Stimulated activated naive B cell treated with anti-CD40 and anti-IgM and Interleukin-4, amounts not matched to agents 10 μg/mL and 1 μg/mL and 100 μg/mL, for 72 hours (primary cell): ENCODE measurements around the gene UBE3B.
"Not testable (repeated sequence)": the region's sequence is repeated elsewhere in the genome, so short reads cannot be mapped to it uniquely, and the experiment has no call there.

Source experiments
- ATAC-seq, 2 donors: fragments of 150-1000 bp; cut with Tn5 transposase; replicated peaks; 2 replicates each; pipeline ENCODE4 v1.10.0; 2021; ENCODE audit warnings: moderate library complexity in 1 of 2
- DNase-seq: peaks from one replicate; pipeline ENCODE4 v3.0.0; 2021
- H3K27ac Mint-ChIP-seq: one replicate; pipeline ENCODE4 v1.8.0; 2022; ENCODE audit warnings: mild to moderate bottlenecking, mixed read lengths
- H3K27me3 Mint-ChIP-seq, 2 donors: one replicate each; pipeline ENCODE4 v1.8.0; 2022; ENCODE audit warnings: mixed read lengths in 2 of 2
- H3K36me3 Mint-ChIP-seq, 2 donors: one replicate each; pipeline ENCODE4 v1.8.0; 2022; ENCODE audit warnings: mixed read lengths in 2 of 2, mild to moderate bottlenecking in 1 of 2
- H3K4me1 Mint-ChIP-seq, 2 donors: one replicate each; pipeline ENCODE4 v1.8.0; 2022; ENCODE audit warnings: mixed read lengths in 2 of 2, mild to moderate bottlenecking in 1 of 2
- H3K4me3 Mint-ChIP-seq, 2 donors: one replicate each; pipeline ENCODE4 v1.8.0; 2022; ENCODE audit warnings: mild to moderate bottlenecking in 2 of 2, mixed read lengths in 2 of 2, moderate library complexity in 1 of 2
- H3K9me3 Mint-ChIP-seq, 2 donors: one replicate each; pipeline ENCODE4 v1.8.0; 2022; ENCODE audit warnings: mixed read lengths in 2 of 2, mild to moderate bottlenecking in 1 of 2

UBE3B gene

DNA sequence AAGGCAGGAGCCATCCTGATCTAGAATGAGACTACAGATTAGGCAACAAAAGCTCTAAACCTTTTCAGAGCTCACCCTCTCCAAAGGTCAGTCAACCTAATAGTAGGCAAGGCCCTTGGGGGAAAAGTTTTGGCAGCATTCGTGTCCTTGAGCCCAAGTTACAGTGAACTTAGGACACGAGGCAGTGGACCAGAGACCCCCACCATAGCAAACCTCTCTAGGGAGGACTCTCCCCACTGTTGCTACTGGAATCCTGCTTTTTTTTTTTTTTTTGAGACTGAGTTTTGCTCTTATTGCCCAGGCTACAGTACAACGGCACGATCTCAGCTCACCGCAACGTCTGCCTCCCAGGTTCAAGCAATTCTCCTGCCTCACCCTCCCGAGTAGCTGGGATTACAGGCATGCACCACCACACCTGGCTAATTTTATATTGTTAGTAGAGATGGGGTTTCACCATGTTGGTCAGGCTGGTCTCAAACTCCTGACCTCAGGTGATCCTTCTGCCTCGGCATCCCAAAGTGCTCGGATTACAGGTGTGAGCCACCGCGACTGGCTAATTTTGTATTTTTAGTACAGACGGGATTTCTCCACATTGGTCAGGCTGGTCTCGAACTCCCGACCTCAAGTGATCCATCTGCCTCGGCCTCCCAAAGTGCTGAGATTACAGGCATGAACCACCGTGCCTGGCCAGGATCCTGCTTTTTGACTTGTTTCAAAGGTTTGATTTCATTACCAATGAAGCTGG lies 3.7 kb upstream of the UBE3B start:
- H3K4me3 Mint-ChIP-seq, ATAC-seq, H3K27me3 Mint-ChIP-seq, H3K27ac Mint-ChIP-seq, DNase-seq, H3K9me3 Mint-ChIP-seq: not testable (repeated sequence)
- Mint-ChIP-seq H3K36me3 (peaks cover 12 to 13% of the 10 kb centered on the region in 2 donors), H3K4me1 (peaks cover 28 to 38% of the 10 kb centered on the region in 2 donors)

DNA sequence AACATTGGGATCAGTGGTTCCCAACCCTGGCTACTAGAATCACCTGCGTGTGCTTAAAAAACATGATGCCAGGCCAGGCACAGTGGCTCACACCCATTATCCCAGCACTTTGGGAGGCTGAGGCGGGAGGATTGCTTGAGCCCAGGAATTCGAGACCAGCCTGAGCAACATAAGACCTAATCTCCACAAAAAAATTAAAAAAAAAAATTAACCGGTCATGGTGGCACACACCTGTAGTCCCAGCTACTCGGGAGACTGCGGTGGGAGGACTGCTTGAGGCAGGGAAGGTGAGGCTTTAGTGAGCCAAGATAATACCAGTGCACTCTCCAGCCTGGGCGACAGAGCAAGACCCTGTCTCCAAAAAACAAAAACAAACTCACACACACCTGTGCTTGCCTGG lies 2.3 kb upstream of the UBE3B start:
- Mint-ChIP-seq H3K27ac (no peak overlapping the region), H3K4me3 (no peak overlapping the region), H3K9me3 (no peaks in the 10 kb centered on the region), H3K4me1 (peaks cover 27 to 46% of the 10 kb centered on the region in 2 donors), H3K36me3 (peaks cover 4 to 9% of the 10 kb centered on the region in 2 donors), H3K27me3 (no peaks in the 10 kb centered on the region)
- DNase-seq = no peak
- no peak for ATAC-seq

DNA sequence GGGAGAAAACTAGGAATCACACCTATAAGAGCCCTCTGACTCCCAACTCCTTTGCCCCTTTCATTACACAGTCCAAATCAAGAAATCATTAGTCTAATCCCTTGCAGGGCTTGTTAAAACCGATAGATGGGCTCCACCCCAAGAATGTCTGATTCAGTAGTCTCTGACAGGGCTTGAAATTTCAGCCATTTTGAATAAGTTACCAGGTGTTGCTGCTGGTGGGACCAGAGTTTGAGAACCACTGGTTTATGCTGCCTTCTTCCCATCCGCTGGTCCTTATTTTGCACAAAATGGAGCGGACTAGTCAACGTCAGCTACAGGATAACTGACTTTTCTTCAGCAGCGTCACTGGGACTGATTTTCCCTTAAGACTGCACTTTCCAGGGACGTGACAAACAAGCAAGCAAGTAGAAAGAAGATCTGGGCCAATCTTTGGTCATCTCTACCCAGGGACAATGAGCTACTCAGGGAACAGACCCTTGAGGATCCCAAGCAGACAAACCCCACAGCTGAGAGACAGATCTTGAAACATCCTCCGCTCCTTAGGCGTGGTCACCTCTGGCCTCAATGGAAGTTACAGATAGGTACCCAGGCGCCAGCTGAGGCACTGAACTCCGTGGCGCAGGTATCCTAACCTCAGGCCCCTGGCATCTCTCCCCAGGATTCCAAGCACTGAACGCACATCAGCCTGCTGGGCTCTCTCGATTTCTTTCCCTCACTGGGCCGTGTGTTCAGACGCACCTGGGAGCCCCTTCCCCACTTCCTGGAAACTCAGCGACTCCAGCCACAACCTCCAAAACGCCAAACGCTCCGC lies 1.2 kb upstream of the UBE3B start:
- Mint-ChIP-seq H3K4me3 (peak overlapping the region; percentile 99), H3K27me3 (no peaks in the 10 kb centered on the region), H3K36me3 (peaks cover 4% of the 10 kb centered on the region in 2 donors), H3K9me3 (no peaks in the 10 kb centered on the region), H3K4me1 (peaks cover 23 to 37% of the 10 kb centered on the region in 2 donors), H3K27ac (peak overlapping the region; percentile 98)
- DNase-seq = no peak
- no peak for ATAC-seq

DNA sequence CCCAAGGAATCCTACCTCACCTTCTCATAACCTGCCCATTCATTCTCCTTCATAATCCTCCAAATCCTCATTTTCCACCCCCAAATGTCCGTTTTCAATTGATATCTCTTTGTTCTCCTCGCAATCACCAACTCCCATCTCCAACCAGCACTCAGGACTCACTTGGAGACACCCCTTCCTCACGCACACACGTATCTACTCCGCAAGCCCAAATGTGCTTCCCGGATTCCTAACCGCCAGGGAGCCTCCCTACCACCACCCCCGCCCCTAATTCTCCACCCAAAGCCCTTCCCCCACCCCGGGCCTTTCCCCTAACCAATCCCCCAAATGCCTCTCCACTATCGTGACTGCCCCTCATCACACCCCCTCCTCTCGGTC lies 638 bp upstream of the UBE3B start:
- H3K4me1 Mint-ChIP-seq = peaks cover 23 to 37% of the 10 kb centered on the region in 2 donors
- H3K4me3 Mint-ChIP-seq = peak overlapping the region; percentile 99
- ATAC-seq (no peak), DNase-seq (no peak)
- H3K36me3 Mint-ChIP-seq = peaks cover 4% of the 10 kb centered on the region in 2 donors
- H3K27me3 Mint-ChIP-seq = no peaks in the 10 kb centered on the region
- no peaks in the 10 kb centered on the region for H3K9me3 Mint-ChIP-seq
- peak overlapping the region; percentile 98 for H3K27ac Mint-ChIP-seq

DNA sequence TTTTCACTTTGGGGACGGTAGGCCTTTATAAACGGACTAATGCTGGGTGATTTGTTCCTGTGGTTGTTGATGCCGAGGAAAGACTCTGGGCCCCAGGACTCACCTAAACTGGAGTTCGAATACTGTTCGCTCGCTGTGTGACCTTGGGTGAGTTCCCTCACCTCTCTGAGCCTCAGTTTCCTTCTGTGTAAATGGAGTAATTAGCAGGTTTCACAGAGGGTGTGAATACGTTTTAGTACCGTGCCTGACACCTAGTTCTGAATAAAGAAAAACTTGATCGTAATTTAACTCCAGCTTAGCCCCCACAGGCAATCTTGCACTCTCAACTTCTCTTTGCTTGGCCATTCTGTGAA lies 505 bp downstream of the UBE3B start:
- Mint-ChIP-seq H3K9me3 (no peaks in the 10 kb centered on the region), H3K4me1 (peaks cover 21 to 34% of the 10 kb centered on the region in 2 donors), H3K4me3 (peak overlapping the region; percentile 99), H3K27me3 (no peaks in the 10 kb centered on the region), H3K36me3 (peaks cover 2 to 4% of the 10 kb centered on the region in 2 donors), H3K27ac (peak overlapping the region; percentile 98)
- DNase-seq = no peak
- no peak for ATAC-seq

DNA sequence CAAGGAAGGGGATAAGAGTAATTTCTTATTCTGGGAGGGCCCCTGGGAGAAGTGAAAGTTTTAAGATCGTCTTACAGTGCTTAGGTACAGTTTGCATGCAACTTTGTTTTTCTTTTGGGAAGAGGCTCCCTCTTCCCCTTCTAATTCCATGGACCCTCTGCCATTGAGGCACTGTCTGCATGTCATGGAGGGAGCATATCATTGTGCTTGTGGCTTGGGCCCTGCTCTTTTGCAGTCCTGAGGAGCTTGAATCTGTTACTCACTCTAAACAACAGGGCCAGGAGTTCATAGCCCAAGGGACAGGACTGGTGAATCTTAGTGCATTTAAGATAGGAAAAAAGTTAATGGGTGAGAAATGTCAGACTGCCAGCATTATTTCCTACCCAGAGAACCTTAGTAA lies 2.3 kb downstream of the UBE3B start:
- DNase-seq (no peak), ATAC-seq (no peak)
- Mint-ChIP-seq H3K27ac (no peak overlapping the region), H3K4me1 (peaks cover 17 to 31% of the 10 kb centered on the region in 2 donors), H3K4me3 (no peak overlapping the region), H3K9me3 (no peaks in the 10 kb centered on the region), H3K36me3 (peaks cover 2 to 7% of the 10 kb centered on the region in 2 donors), H3K27me3 (no peaks in the 10 kb centered on the region)

DNA sequence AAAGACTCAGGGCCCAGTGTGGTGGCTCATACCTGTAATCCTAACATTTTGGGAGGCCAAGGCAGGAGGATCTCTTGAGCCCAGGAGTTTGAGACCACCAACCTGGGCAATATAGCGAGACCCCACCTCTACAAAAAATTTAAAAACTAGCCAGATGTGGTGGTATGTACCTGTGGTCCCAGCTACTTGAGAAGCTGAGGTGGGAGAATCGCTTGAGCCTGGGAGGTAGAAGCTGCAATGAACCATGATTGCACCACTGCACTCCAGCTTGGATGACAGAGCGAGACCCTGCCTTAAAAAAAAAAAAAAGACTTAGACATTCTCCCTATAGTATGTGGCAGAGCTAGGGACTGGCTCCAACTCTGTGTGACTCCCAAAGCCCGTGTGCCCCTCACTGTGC lies 2.9 kb downstream of the UBE3B start:
- ATAC-seq (no peak), DNase-seq (no peak)
- Mint-ChIP-seq H3K27me3 (no peaks in the 10 kb centered on the region), H3K4me3 (no peak overlapping the region), H3K36me3 (peaks cover 6 to 12% of the 10 kb centered on the region in 2 donors), H3K9me3 (no peaks in the 10 kb centered on the region), H3K27ac (no peak overlapping the region), H3K4me1 (peaks cover 17 to 28% of the 10 kb centered on the region in 2 donors)

DNA sequence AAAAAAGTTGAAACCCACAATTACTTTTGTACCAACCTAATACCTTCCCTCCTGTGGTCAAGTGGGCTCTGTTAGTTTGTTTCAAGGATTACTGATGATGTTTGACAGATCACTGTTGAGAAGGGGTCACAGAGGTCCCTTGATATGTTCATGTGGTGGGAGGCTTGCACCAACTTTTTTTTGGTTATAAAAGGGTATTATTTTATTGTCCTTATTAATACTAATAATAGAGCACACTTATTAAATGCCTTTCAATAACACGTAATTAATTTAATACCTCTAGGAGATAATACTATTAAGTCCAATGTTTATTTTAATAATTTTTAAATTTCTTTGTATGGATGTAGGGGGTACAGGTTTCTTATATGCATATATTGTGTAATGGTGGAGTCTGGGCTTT lies 4.4 kb downstream of the UBE3B start:
- Mint-ChIP-seq H3K36me3 (peaks cover 8 to 16% of the 10 kb centered on the region in 2 donors), H3K4me3 (no peak overlapping the region), H3K9me3 (no peaks in the 10 kb centered on the region), H3K27ac (no peak overlapping the region), H3K27me3 (no peaks in the 10 kb centered on the region), H3K4me1 (peaks cover 7 to 13% of the 10 kb centered on the region in 2 donors)
- DNase-seq (no peak), ATAC-seq (no peak)

DNA sequence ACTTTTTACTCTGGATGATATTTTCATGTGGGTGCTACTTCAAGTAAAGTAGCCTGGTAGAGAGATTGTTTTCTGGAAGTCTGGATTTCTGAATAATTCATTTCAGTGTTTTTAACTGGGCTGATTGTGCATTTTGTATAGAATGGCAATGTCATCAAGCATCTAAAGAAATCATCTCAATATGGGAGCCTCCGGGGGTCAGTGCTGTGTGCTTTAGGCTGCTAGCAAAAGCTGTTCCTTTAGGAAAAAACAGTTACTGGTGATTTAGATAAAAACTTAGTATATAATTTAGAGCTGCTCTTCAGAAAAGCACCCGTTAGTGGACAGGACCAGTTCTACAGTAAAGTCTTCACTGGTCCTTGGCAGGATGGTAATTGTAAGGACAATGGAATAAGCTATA lies 5.1 kb downstream of the UBE3B start:
- no peak for ATAC-seq
- H3K27me3 Mint-ChIP-seq = no peaks in the 10 kb centered on the region
- no peaks in the 10 kb centered on the region for H3K9me3 Mint-ChIP-seq
- H3K4me1 Mint-ChIP-seq = peaks cover 5 to 10% of the 10 kb centered on the region in 2 donors
- H3K27ac Mint-ChIP-seq = no peak overlapping the region
- DNase-seq = no peak
- no peak overlapping the region for H3K4me3 Mint-ChIP-seq
- peaks cover 11 to 18% of the 10 kb centered on the region in 2 donors for H3K36me3 Mint-ChIP-seq

DNA sequence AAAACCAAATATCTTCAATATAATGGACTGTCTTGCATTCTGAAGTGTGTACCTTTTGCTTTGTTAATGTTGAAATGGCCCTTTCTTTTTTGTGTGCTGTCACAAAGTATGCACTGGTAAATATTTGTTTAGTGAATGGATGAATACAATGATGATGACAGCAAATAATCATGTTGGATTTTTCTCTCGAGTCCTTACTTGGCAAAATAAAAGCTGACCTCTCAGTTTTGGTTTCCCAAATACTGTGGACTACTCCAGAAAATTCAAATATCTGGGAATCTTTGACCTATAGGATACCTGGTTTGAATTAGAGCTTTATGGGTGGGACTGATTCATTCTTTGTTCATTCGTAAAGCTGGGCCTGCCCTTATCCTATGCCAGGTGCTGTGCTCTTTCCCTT lies 5.5 kb downstream of the UBE3B start:
- Mint-ChIP-seq H3K4me3 (no peak overlapping the region), H3K4me1 (peaks cover 5 to 10% of the 10 kb centered on the region in 2 donors), H3K27me3 (no peaks in the 10 kb centered on the region), H3K27ac (no peak overlapping the region), H3K36me3 (peaks cover 11 to 21% of the 10 kb centered on the region in 2 donors), H3K9me3 (no peaks in the 10 kb centered on the region)
- DNase-seq = no peak
- no peak for ATAC-seq

DNA sequence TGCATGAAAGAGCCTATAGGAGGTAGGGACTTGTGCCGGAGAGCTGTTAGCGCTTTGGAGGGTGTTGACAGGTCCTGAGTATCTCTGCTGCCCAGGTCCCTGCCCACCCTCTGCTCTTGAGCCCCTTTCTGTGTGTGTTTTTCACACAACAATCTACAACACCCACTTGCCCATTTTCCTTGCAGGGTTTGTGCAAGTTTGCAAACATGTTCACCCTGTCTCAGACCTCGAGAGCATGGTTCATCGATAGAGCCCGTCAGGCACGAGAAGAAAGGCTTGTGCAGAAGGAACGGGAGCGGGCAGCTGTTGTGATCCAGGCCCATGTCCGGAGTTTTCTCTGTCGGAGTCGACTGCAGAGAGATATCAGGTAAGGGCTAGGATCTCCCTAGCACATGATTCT lies 5.9 kb downstream of the UBE3B start:
- H3K4me3 Mint-ChIP-seq = no peak overlapping the region
- H3K9me3 Mint-ChIP-seq = no peaks in the 10 kb centered on the region
- no peak for ATAC-seq
- peaks cover 12 to 21% of the 10 kb centered on the region in 2 donors for H3K36me3 Mint-ChIP-seq
- DNase-seq = no peak
- peaks cover 5 to 10% of the 10 kb centered on the region in 2 donors for H3K4me1 Mint-ChIP-seq
- peak overlapping the region; percentile 42 for H3K27ac Mint-ChIP-seq
- H3K27me3 Mint-ChIP-seq = no peaks in the 10 kb centered on the region

DNA sequence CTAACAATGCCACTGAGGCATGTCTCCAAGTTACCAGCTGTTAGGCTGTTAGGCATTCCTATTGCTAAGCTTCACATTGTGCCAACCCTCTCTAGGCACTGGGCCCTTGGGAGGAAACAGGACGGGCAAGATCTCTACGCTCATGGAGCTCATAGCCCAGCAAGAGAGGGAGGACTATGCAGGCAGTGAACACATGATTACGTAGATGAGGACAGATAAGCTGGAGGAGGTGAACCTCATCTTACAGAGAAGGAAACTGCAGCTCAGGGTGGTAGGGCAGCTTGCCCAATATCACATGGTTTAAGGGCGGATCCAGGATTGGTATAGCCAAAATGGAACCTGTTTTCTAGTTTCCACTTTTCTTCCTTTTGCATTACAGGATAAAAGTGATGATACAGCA lies 7.8 kb downstream of the UBE3B start:
- ATAC-seq = no peak
- DNase-seq = no peak
- Mint-ChIP-seq H3K27me3 (no peaks in the 10 kb centered on the region), H3K4me3 (no peak overlapping the region), H3K27ac (no peak overlapping the region), H3K9me3 (no peaks in the 10 kb centered on the region), H3K4me1 (no peaks in the 10 kb centered on the region), H3K36me3 (peaks cover 28 to 31% of the 10 kb centered on the region in 2 donors)

DNA sequence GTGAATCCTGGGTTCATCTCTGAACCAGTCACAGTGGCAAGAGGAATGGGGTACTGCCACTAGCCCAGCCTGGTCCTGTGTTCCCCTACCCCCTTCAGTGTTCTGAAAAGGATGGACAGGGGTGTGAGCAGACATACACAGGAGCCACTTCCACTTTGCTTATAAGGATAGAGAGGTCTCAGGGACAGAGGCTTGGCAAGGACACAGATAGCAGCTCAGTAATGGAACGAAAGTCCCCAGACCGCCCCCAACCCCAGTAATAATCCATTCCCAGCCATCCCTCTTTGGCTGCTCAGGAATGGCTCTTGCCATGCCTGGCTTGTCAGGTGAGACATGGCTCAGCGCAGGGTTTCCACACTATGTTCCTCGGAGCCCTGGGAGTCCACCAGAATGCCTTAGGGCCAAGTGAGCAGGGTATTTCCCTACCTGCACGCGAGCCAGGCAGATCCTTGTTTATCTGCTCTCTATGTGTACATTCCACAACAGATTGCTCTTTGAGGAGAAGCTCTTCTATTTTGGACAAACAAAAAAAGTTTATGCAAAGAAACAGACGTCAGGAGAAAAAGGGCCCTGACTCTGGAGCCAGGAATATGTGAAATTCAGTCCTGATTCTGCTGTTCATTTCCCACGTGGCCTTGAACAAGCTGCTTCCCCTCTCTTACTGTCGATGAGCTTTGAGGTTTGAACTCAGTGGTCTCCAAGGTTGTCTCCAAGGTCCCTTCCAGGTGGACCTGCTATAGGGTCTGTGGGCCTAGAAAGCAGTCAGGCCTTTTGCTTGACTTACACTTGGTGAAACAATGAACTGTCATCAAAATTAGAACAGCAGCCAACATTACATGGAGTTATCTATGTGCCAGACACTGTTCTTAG lies 10.0 kb downstream of the UBE3B start:
- no peak overlapping the region for H3K27ac Mint-ChIP-seq
- no peak overlapping the region for H3K4me3 Mint-ChIP-seq
- H3K4me1 Mint-ChIP-seq = no peaks in the 10 kb centered on the region
- ATAC-seq (no peak), DNase-seq (no peak)
- peaks cover 34 to 40% of the 10 kb centered on the region in 2 donors for H3K36me3 Mint-ChIP-seq
- no peaks in the 10 kb centered on the region for H3K9me3 Mint-ChIP-seq
- no peaks in the 10 kb centered on the region for H3K27me3 Mint-ChIP-seq

DNA sequence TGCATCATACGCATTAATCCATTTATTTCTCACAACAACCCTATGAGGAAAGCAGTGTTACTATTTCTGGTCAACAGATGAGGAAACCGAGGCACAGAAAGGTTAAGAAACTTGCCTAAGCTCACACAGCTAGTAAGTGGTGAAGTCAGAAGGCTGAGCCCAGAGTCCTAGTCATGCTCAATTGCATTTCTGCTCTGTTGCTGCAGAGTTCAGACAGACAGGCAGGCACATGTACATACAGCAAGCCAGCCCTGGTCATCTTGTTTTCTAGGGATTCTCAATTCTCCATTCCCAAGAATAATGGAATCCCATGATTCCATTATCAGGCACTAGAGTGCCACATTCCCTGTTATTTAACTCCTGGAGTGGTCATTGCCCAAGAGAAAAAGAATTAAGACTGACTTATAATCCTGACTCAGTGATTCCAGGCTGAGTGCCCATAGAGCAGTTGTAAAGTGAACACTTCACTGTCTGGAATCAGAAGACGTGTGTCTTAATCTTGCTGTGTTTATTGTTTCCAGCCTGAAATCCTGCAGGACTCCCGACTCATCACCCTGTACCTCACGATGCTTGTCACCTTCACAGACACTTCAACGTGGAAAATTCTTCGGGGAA lies 10.7 kb downstream of the UBE3B start:
- H3K4me3 Mint-ChIP-seq = no peak overlapping the region
- no peaks in the 10 kb centered on the region for H3K4me1 Mint-ChIP-seq
- ATAC-seq (no peak), DNase-seq (no peak)
- no peaks in the 10 kb centered on the region for H3K27me3 Mint-ChIP-seq
- peaks cover 36 to 42% of the 10 kb centered on the region in 2 donors for H3K36me3 Mint-ChIP-seq
- H3K9me3 Mint-ChIP-seq = no peaks in the 10 kb centered on the region
- no peak overlapping the region for H3K27ac Mint-ChIP-seq
